GM19238 (cell line): ENCODE data around the gene PDSS2.
"Not testable (repeated sequence)": the region's sequence is repeated elsewhere in the genome, so short reads cannot be mapped to it uniquely, and the experiment has no call there.

Source experiments
- DNase-seq: peaks from one replicate; pipeline ENCODE4 v3.0.0; 2011; ENCODE audit warnings: low spot score; ENCODE audit not compliant: insufficient read length

Gene PDSS2

GRCh38 chr6:107459283-107460082, at the start of gene PDSS2:
TSS of gene PDSS2 (minus strand) at chr6:107459564. CDS start at chr6:107459285, 279 bp downstream.
- DNase-seq = peak; percentile 90

- DNase-seq = no peak
Measured at GRCh38 chr6:107506145-107506544, 46.8 kb upstream of the PDSS2 start.

GRCh38 chr6:107504270-107505026, 45.1 kb upstream of the PDSS2 start:
- no peak for DNase-seq

GRCh38 chr6:107496892-107497684, 37.7 kb upstream of the PDSS2 start:
- DNase-seq = no peak

GRCh38 chr6:107495971-107496370, 36.6 kb upstream of the PDSS2 start:
- no peak for DNase-seq

- no peak for DNase-seq
Measured at GRCh38 chr6:107495196-107495643, 35.9 kb upstream of the PDSS2 start.

- DNase-seq = no peak
Measured at GRCh38 chr6:107493158-107494057, 34.0 kb upstream of the PDSS2 start.

GRCh38 chr6:107491760-107492660, 32.6 kb upstream of the PDSS2 start:
- no peak for DNase-seq

- no peak for DNase-seq
Measured at GRCh38 chr6:107491138-107491609, 31.8 kb upstream of the PDSS2 start.

GRCh38 chr6:107490566-107491137, 31.3 kb upstream of the PDSS2 start:
- DNase-seq = no peak

GRCh38 chr6:107489636-107490565, 30.5 kb upstream of the PDSS2 start, which contains the start of gene SOBP:
TSS of gene SOBP (plus strand) at chr6:107490117. CDS start at chr6:107490617, 500 bp downstream.
- peak; percentile 32 for DNase-seq

GRCh38 chr6:107488875-107489635, 29.7 kb upstream of the PDSS2 start:
- DNase-seq = peak; percentile 15

- DNase-seq = no peak
Measured at GRCh38 chr6:107488174-107488874, 29.0 kb upstream of the PDSS2 start.

- DNase-seq = no peak
Measured at GRCh38 chr6:107485157-107485556, 25.8 kb upstream of the PDSS2 start.

GRCh38 chr6:107479089-107479690, 19.8 kb upstream of the PDSS2 start:
- DNase-seq = no peak

- not testable (repeated sequence) for DNase-seq
Measured at GRCh38 chr6:107475826-107476225, 16.5 kb upstream of the PDSS2 start.
